Measurements from ENCODE around the gene KRT2. TPM values are rescaled to one million over a fixed set of nuclear protein-coding genes. Genes with fewer than 3 reads are reported as not detected.

The KRT2 gene
- total and polyA plus RNA-seq, 7 donors, result 0.38 TPM; not detected in 6

- TF ChIP-seq EP300 (IDR thresholded peaks at IDR 0.05), result no peak
- TF ChIP-seq, protein P1, sequence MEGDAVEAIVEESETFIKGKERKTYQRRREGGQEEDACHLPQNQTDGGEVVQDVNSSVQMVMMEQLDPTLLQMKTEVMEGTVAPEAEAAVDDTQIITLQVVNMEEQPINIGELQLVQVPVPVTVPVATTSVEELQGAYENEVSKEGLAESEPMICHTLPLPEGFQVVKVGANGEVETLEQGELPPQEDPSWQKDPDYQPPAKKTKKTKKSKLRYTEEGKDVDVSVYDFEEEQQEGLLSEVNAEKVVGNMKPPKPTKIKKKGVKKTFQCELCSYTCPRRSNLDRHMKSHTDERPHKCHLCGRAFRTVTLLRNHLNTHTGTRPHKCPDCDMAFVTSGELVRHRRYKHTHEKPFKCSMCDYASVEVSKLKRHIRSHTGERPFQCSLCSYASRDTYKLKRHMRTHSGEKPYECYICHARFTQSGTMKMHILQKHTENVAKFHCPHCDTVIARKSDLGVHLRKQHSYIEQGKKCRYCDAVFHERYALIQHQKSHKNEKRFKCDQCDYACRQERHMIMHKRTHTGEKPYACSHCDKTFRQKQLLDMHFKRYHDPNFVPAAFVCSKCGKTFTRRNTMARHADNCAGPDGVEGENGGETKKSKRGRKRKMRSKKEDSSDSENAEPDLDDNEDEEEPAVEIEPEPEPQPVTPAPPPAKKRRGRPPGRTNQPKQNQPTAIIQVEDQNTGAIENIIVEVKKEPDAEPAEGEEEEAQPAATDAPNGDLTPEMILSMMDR (IDR thresholded peaks at IDR 0.05), result no peak
- TF ChIP-seq POLR2AphosphoS5 (IDR thresholded peaks at IDR 0.05), result no peak
- TF ChIP-seq POLR2A (IDR thresholded peaks at IDR 0.05), result no peak
- Histone ChIP-seq H3K27ac (no peak overlapping the region), H3K36me3 (no peaks in the 10 kb centered on the region), H3K9me3 (no peaks in the 10 kb centered on the region), H3K4me3 (no peak overlapping the region), H3K27me3 (peaks cover 0 to 17% (median 11%) of the 10 kb centered on the region in 3 donors), H3K4me1 (peaks cover 0 to 17% (median 12%) of the 10 kb centered on the region in 4 donors)
- no peak for DNase-seq
- intact Hi-C loops (cut with DNase I), result no loop called here
- 76 to 91% methylated on average over 6 of the region's 6 CpGs for WGBS, 2 donors
Measured at GRCh38 chr12:52694151-52694550, 42.1 kb upstream of the KRT2 start.

DNA sequence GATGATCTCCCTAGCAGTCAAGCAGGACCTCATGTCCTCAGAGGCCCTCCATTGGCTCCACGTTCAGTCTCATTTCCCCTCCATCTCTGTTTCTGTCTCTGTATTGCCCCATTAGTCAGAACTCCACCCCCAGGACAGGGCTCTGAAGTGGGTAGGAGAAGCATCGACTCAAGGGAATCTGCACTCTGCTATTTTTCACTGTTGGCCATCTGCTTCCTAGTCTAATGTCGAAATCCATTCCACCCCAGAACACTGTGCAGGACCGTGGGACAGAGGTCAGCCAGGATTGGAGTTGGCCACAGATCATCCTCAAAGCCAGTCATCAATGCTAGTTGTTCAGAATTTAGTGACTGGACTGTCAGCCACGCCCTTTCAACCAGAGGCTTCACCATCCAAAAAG is 41.2 kb upstream of the KRT2 start:
- Histone ChIP-seq H3K4me3 (no peak overlapping the region), H3K27ac (no peak overlapping the region), H3K27me3 (peaks cover 0 to 25% (median 11%) of the 10 kb centered on the region in 3 donors), H3K36me3 (no peaks in the 10 kb centered on the region), H3K9me3 (no peaks in the 10 kb centered on the region), H3K4me1 (peaks cover 0 to 17% (median 12%) of the 10 kb centered on the region in 4 donors)
- TF ChIP-seq POLR2AphosphoS5 (IDR thresholded peaks at IDR 0.05), result no peak
- no peak for TF ChIP-seq POLR2A (IDR thresholded peaks at IDR 0.05)
- TF ChIP-seq, protein P1 (IDR thresholded peaks at IDR 0.05), result no peak
- TF ChIP-seq EP300 (IDR thresholded peaks at IDR 0.05), result no peak
- intact Hi-C loops (cut with DNase I), result no loop called here
- 65 to 72% methylated on average over 5 of the region's 5 CpGs for WGBS, 2 donors
- DNase-seq, result no peak

GRCh38 chr12:52692254-52692653 is 40.2 kb upstream of the KRT2 start:
- 74 to 83% methylated on average over 8 of the region's 8 CpGs for WGBS, 2 donors
- Histone ChIP-seq H3K4me1 (peaks cover 0 to 17% (median 12%) of the 10 kb centered on the region in 4 donors), H3K9me3 (no peaks in the 10 kb centered on the region), H3K27ac (no peak overlapping the region), H3K27me3 (peaks cover 0 to 25% (median 18%) of the 10 kb centered on the region in 3 donors), H3K4me3 (no peak overlapping the region), H3K36me3 (no peaks in the 10 kb centered on the region)
- TF ChIP-seq EP300 (IDR thresholded peaks at IDR 0.05) (no peak), POLR2A (IDR thresholded peaks at IDR 0.05) (no peak), POLR2AphosphoS5 (IDR thresholded peaks at IDR 0.05) (no peak)
- TF ChIP-seq, protein P1 (IDR thresholded peaks at IDR 0.05), result no peak
- intact Hi-C loops (cut with DNase I), result no loop called here
- no peak for DNase-seq

- Histone ChIP-seq H3K4me3 (no peak overlapping the region), H3K27me3 (peaks cover 0 to 29% (median 18%) of the 10 kb centered on the region in 3 donors), H3K4me1 (peaks cover 0 to 17% (median 12%) of the 10 kb centered on the region in 4 donors), H3K36me3 (no peaks in the 10 kb centered on the region), H3K27ac (no peak overlapping the region), H3K9me3 (no peaks in the 10 kb centered on the region)
- TF ChIP-seq POLR2AphosphoS5 (IDR thresholded peaks at IDR 0.05) (no peak), POLR2A (IDR thresholded peaks at IDR 0.05) (no peak), EP300 (IDR thresholded peaks at IDR 0.05) (no peak)
- TF ChIP-seq, protein P1 (IDR thresholded peaks at IDR 0.05), result no peak
- WGBS, 2 donors, result 52 to 60% methylated on average over 2 of the region's 2 CpGs
- no peak for DNase-seq
- intact Hi-C loops (cut with DNase I), result no loop called here
Measured at GRCh38 chr12:52691841-52692150, 39.8 kb upstream of the KRT2 start.
